HepG2 (cell line): ENCODE results near the gene PPP2R5D. TPM values are rescaled to one million over a fixed set of nuclear protein-coding genes. Genes with fewer than 3 reads are reported as not detected.

Source experiments
- ATF4 ChIP-seq, 2 experiments: fragments of 450-650 bp in 1 of 2; sonication (generic) in 1 of 2; formaldehyde crosslinking; IDR thresholded peaks; 2 replicates each; pipeline versions ENCODE4 v1.5.0 to v1.8.0; 2020 to 2022; ENCODE audit warnings: mild to moderate bottlenecking in 1 of 2, missing genetic modification reagents in 1 of 2
- BATF2 ChIP-seq: sonication (generic); formaldehyde crosslinking; IDR thresholded peaks from 2 replicates; pipeline ENCODE4 v1.8.0; 2022; ENCODE audit warnings: mild to moderate bottlenecking, missing genetic modification reagents, moderate library complexity
- FLYWCH1 ChIP-seq: sonication (generic); formaldehyde crosslinking; IDR thresholded peaks from 2 replicates; pipeline ENCODE4 v1.8.1; 2023; ENCODE audit warnings: mild to moderate bottlenecking, missing genetic modification reagents
- HBP1 ChIP-seq: IDR thresholded peaks from 2 replicates; pipeline ENCODE4 v1.6.1; 2016; ENCODE audit warnings: low read depth, control low read depth
- KAT2B ChIP-seq: fragments of 150-350 bp; IDR thresholded peaks from 2 replicates; pipeline ENCODE4 v1.6.1; 2014; ENCODE audit warnings: low read depth, low read length, borderline replicate concordance
- NAIF1 ChIP-seq: sonication (generic); formaldehyde crosslinking; IDR thresholded peaks from 2 replicates; pipeline ENCODE4 v1.5.0; 2020; ENCODE audit warnings: mild to moderate bottlenecking, missing genetic modification reagents, borderline replicate concordance
- NFIB ChIP-seq: sonication (generic); formaldehyde crosslinking; IDR thresholded peaks from 2 replicates; pipeline ENCODE4 v1.9.0; 2021; ENCODE audit warnings: missing genetic modification reagents, mild to moderate bottlenecking, borderline replicate concordance
- PAWR ChIP-seq: sonication (generic); formaldehyde crosslinking; IDR thresholded peaks from 2 replicates; pipeline ENCODE4 v1.4.0; 2020; ENCODE audit warnings: missing genetic modification reagents, mild to moderate bottlenecking, borderline replicate concordance
- PHF8 ChIP-seq: sonication (generic); formaldehyde crosslinking; IDR thresholded peaks from 2 replicates; pipeline ENCODE4 v1.5.0; 2020; ENCODE audit warnings: missing genetic modification reagents
- POLR2A ChIP-seq, 2 experiments: IDR thresholded peaks; 2 replicates each; pipeline ENCODE4 v1.6.1; 2011; ENCODE audit warnings: low read depth in 2 of 2, low read length in 2 of 2, mild to moderate bottlenecking in 1 of 2, moderate library complexity in 1 of 2; ENCODE audit not compliant: insufficient read depth in 1 of 2
- SALL2 ChIP-seq: sonication (generic); formaldehyde crosslinking; IDR thresholded peaks from 2 replicates; pipeline ENCODE4 v1.8.1; 2023; ENCODE audit warnings: mild to moderate bottlenecking, missing genetic modification reagents, inconsistent platforms
- SIX4 ChIP-seq: sonication (generic); formaldehyde crosslinking; IDR thresholded peaks from 2 replicates; pipeline ENCODE4 v1.4.0; 2020; ENCODE audit warnings: missing genetic modification reagents
- TRIM22 ChIP-seq: fragments of 450-650 bp; IDR thresholded peaks from 2 replicates; pipeline ENCODE4 v1.6.1; 2017
- ZBTB1 ChIP-seq: sonication (generic); formaldehyde crosslinking; IDR thresholded peaks from 2 replicates; pipeline ENCODE4 v1.4.0; 2020; ENCODE audit warnings: missing genetic modification reagents, borderline replicate concordance
- ZBTB26 ChIP-seq: IDR thresholded peaks from 2 replicates; pipeline ENCODE4 v1.6.1; 2016; ENCODE audit warnings: missing compliant biosample characterization, missing genetic modification reagents, borderline replicate concordance
- ZNF232 ChIP-seq: sonication (generic); formaldehyde crosslinking; IDR thresholded peaks from 2 replicates; pipeline ENCODE4 v1.4.0; 2020; ENCODE audit warnings: missing genetic modification reagents, borderline replicate concordance
- ZNF280D ChIP-seq: sonication (generic); formaldehyde crosslinking; IDR thresholded peaks from 2 replicates; pipeline ENCODE4 v1.5.1; 2020; ENCODE audit warnings: mild to moderate bottlenecking, missing genetic modification reagents
- polyA plus RNA-seq, 8 experiments: library from polyadenylated mRNA; depleted of rRNA in 3 of 8; stranded (reverse) in 7 of 8; unstranded in 1 of 8; fragments of >200 nt; fragmentation: Illumina TruSeq in 4 of 8; extraction: Trizol in 4 of 8; gene quantifications; 2 replicates each; pipeline versions ENCODE4 v1.2.1 to v1.2.3, GENCODE V29; 2011 to 2016; ENCODE audit warnings: low read depth in 4 of 8, missing spikeins in 1 of 8, mixed read lengths in 1 of 8; ENCODE audit not compliant: insufficient read depth in 1 of 8
- total RNA-seq, 5 experiments: library from RNA; depleted of rRNA; stranded (reverse); fragments of >200 nt; fragmentation: Illumina TruSeq; extraction: Trizol; gene quantifications; 2 replicates each; pipeline ENCODE4 v1.2.3, GENCODE V29; 2016; ENCODE audit warnings: low read depth in 1 of 5

PPP2R5D gene
- total and polyA plus RNA-seq, 2 of the 13 experiments (the other 11 are each of a cell fraction or from before 2014, with no cell fraction given), result 53.7 to 60.4 TPM

GRCh38 chr6:43059168-43060033 is 75.0 kb downstream of the PPP2R5D start, which contains the start of the genes KLC4 and MRPL2 (continued):
- TF ChIP-seq HBP1 (CRISPR knock-in tag) (peak; percentile 87; the same call in 1 of the 2 replicates), ATF4 (CRISPR knock-in tag; IDR thresholded peaks at IDR 0.05) (no peak), BATF2 (CRISPR knock-in tag) (no peak), NAIF1 (CRISPR knock-in tag) (no peak), SALL2 (CRISPR knock-in tag) (no peak), ZBTB26 (no peak), TRIM22 (no peak), SIX4 (CRISPR knock-in tag) (peak; percentile 45; the same call in 1 of the 2 replicates), PHF8 (CRISPR knock-in tag) (peak; percentile 85), ZNF232 (peak; percentile 55; the same call in 1 of the 2 replicates), ZBTB1 (no peak), NFIB (CRISPR knock-in tag) (no peak), FLYWCH1 (no peak), POLR2A (IDR thresholded peaks at IDR 0.05; ENCODE audit: insufficient read depth in 1 of 2, low read depth in 2 of 2, low read length in 2 of 2) (peak in 1 of 2 experiments; percentile 93; a peak in 2 of 4 replicates), ZNF280D (CRISPR knock-in tag) (no peak), PAWR (CRISPR knock-in tag) (no peak), KAT2B (no peak)
